ENCODE data around the gene C12orf42.
A peak's percentile ranks its signal among the peaks of the same experiment; 100 is the strongest.

The C12orf42 gene

GRCh38 chr12:103278329-103278728 lies 217.4 kb downstream of the C12orf42 start:
- FAIRE-seq (peak; percentile 11), DNase-seq (ENCODE audit: insufficient read length, low spot score) (no peak)

- FAIRE-seq (peak; percentile 60), DNase-seq (ENCODE audit: insufficient read length, low spot score) (no peak)
These were observed 222.1 kb downstream of the C12orf42 start for GRCh38 chr12:103273645-103274044.

DNA sequence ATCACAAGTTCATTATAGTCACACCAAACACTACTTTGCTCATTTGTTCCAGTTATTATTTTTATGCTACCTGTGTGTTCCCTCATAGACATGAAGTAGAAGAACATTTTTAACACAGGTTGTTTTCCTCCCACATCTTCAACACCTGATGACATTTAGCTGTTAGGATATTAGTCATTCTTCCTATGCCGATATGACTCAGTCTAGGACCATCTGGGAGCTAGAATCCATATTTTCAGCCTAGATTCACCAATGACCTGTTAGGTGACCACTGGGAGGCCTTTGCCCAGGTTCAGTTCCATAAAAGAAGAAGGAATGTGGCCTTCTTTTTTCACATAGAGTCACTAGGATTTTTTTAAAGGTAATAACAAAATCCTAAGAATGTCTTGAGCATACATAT lies 222.8 kb downstream of the C12orf42 start:
- DNase-seq (ENCODE audit: insufficient read length, low spot score) (no peak), FAIRE-seq (no peak)

- FAIRE-seq, result no peak
- no peak for DNase-seq (ENCODE audit: insufficient read length, low spot score)
These were observed 225.8 kb downstream of the C12orf42 start for GRCh38 chr12:103269946-103270345.

GRCh38 chr12:103268831-103269514 lies 226.8 kb downstream of the C12orf42 start:
- DNase-seq (ENCODE audit: insufficient read length, low spot score) (no peak), FAIRE-seq (no peak)

- FAIRE-seq, result no peak
- no peak for DNase-seq (ENCODE audit: insufficient read length, low spot score)
These were observed 238.0 kb downstream of the C12orf42 start for GRCh38 chr12:103257763-103258162.

All from GM19239 (cell line).